HG03159 (cell line): ENCODE data around the gene SPIN2A.
"Not testable (repeated sequence)": the region's sequence is repeated elsewhere in the genome, so short reads cannot be mapped to it uniquely, and the experiment has no call there.

ENCODE experiments used
- ATAC-seq: cut with Tn5 transposase; IDR thresholded peaks from one replicate; pipeline ENCODE4 v1.9.1; 2021; ENCODE audit warnings: mild to moderate bottlenecking, moderate library complexity; ENCODE audit not compliant: unreplicated experiment

Gene SPIN2A

DNA sequence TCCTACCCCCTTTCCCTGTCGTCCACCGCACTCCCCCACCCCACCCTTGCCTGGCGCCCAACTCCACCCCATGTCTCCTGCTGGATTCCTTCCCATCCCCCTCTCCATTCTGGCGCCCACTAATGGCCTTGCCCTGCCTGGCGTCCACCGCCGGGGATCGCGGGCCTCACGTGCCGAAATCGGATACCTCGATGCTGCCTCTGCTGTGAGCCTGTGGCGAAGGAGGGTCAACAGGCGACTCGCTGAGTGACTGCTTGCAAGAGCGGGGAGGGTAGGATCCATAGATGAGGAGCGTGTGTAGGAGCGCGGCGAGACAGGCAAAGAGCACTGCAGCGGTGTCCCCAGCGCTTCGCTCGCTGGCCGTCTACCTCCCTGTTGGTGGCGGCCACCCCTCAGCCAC is at the start of gene SPIN2A:
TSS of gene SPIN2A (minus strand) at position 325 of the 400 bp plus-strand sequence. CDS start 800 bp downstream, outside the sequence.
- not testable (repeated sequence) for ATAC-seq

DNA sequence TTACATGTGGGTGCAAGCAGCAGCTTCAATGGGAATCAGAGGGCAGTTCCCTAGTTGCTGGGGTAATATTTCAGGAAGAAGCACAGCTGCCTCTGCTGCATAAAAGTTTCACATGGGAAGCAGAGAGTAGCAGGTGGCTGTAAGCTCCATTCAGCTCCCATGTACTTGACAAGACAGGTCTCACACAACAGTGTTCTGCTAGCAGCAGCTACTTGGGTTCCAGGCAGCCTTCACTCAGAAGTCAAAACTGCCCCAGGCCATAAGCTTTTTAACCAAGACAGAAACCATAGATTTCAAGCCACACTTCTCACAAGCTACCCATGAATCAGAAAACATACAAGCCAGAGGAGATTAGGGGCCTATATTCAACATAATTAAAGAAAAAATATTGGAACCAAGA is 41.4 kb upstream of the SPIN2A start:
- no peak for ATAC-seq

- no peak for ATAC-seq
Observed at GRCh38 chrX:57177070-57177469, 39.9 kb upstream of the SPIN2A start.

DNA sequence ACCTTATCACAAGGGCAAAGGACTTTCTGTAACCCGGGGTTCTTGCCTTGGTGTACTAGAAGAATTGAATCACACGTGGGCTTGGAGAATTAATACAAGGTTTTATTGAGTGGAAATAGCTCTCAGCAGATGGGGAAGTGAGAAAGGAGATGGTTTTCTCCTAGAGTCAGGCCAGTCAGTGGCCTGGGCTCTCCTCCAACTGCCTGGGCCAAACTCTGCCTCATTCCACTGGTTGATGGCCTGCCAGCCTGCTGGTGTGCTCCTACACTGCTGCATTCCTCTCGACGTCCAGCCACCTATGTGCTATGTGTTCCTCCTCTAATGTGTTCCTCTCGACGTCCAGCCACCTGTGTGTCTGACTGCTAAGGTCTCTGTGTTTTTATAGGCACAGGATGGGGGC is 35.3 kb upstream of the SPIN2A start:
- ATAC-seq, result no peak

DNA sequence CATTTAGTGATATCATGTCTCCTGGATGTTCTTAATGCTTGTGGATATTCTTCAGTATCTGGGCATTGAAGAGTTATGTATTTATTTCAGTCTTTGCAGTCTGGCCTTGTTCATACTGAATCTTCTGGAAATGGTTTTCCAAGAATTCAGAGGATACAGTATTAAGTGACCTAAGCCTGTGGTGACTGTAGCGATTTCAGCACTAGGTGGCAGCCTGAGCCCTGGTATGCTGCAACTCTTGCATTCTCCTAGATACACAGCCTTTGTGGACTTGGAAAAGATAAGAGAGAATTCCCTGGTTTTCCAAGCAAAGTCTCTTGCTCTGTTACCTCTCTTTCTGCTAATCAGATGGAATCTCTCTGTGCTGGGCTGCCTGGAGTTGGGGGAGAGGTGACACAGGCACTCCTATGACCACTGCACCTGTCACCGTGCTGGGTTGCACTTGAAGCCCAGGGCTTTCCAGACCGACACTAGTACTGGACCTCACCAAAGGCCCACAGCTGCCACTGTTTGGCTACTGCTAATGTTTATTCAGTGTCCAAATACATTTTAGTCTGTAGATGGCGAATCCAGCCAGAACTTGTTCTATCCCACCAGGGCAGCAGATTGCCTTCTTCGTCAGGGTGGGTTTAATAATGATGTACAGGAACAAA is 19.3 kb upstream of the SPIN2A start:
- no peak for ATAC-seq

DNA sequence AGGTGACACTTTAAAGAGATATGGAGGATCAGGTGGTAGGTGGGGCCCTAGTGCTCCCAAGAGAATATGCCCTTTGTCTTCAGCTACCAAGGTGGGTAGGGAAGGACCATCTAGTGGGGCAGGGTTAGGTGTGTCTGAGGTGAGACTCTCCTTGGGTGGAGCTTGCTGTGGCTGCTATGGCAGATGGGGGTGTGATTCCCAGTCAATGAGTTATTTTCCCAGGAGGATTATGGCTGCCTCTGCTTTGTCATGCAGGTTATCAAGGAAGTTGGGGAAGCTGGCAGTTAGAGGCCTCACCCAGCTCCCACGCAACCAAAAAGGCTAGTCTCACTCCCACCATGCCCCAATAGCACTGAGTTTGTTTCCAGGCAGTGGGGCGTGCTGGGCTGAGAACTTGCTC is 18.0 kb upstream of the SPIN2A start:
- no peak for ATAC-seq

DNA sequence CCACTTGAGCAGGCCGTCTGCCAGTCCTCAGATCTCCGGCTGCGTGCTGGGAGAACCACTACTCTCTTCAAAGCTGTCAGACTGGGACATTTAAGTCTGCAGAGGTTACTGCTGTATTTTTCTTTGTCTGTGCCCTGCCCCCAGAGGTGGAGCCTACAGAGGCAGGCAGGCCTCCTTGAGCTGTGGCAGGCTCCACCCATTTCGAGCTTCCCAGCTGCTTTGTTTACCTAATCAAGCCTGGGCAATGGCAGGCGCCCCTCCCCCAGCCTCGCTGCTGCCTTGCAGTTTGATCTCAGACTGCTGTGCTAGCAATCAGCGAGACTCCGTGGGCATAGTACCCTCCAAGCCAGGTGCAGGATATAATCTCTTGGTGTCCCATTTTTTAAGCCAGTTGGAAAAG is 15.0 kb upstream of the SPIN2A start:
- ATAC-seq, result not testable (repeated sequence)

- no peak for ATAC-seq
Observed at GRCh38 chrX:57138674-57139073, 1.5 kb upstream of the SPIN2A start.

- no peak for ATAC-seq
Observed at GRCh38 chrX:57137501-57137900, 304 bp upstream of the SPIN2A start.

DNA sequence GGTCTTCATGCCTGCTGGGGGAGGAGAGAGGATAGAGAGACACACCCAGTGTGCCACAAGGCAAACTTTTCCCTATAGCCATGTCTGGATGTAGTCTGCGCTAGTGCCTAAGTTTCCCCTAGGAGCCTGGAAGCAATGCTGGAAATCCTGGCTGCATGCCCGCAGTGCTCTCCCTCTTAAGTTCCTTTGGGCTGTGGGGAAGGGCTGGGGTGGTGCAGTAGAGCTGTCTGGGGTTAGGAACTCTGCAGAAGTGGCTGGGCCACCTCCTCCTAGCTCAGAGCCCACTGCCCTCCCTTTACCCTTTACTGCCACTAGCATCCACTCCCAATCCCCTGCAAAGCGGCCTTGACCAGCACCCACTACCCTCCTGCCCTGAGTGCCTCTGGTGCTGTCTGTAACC is 608 bp downstream of the SPIN2A start:
- ATAC-seq, result not testable (repeated sequence)

GRCh38 chrX:57135287-57135686 is 1.9 kb downstream of the SPIN2A start:
- no peak for ATAC-seq

- no peak for ATAC-seq
Observed at GRCh38 chrX:57134702-57135101, 2.5 kb downstream of the SPIN2A start.

DNA sequence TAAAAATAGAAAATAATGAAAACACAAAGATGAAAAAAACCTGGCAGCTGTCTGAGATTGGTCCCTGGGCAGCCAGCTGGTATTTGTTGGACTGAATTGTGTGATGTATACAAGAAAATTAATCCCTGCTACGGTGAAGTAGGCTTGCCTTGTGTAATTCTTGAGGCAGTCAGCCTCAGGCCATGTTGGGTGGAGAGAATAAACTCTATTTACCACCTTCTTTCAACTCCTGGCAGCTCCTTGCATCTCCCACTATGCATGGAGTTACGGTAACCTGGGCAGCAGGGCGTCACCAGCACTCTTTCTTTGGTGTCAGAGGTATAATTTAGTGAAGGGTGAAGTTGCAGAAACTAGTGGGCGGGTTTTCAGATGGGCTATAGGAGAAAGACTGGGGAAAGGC is 3.5 kb downstream of the SPIN2A start:
- ATAC-seq, result no peak

- not testable (repeated sequence) for ATAC-seq
Observed at GRCh38 chrX:57133284-57133683, 3.9 kb downstream of the SPIN2A start.

DNA sequence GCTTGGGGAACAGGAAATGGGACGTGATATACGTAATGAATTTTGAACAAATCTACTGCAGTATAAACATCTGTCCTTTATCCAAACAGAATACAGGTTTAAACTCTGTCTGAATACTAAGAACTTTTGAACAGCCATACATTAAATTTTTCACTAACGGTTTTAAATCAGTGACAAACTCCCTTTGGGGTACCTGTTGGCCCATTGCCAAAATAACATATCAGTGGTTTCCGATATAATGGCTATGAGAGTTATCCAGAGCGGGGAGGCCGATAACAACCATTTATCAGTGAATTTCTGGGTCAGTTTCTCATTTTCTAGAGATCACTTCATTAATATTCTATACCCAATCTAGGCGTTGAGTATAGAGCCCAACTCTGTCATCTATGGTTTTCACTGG is 5.2 kb downstream of the SPIN2A start:
- no peak for ATAC-seq

GRCh38 chrX:57121816-57122215 is 15.4 kb downstream of the SPIN2A start:
- ATAC-seq, result no peak

GRCh38 chrX:57121162-57121755 is 15.9 kb downstream of the SPIN2A start, which contains the start of gene SPIN2B:
Gene SPIN2B, minus strand, starts transcription at chrX:57121548.
- peak; percentile 100 for ATAC-seq

DNA sequence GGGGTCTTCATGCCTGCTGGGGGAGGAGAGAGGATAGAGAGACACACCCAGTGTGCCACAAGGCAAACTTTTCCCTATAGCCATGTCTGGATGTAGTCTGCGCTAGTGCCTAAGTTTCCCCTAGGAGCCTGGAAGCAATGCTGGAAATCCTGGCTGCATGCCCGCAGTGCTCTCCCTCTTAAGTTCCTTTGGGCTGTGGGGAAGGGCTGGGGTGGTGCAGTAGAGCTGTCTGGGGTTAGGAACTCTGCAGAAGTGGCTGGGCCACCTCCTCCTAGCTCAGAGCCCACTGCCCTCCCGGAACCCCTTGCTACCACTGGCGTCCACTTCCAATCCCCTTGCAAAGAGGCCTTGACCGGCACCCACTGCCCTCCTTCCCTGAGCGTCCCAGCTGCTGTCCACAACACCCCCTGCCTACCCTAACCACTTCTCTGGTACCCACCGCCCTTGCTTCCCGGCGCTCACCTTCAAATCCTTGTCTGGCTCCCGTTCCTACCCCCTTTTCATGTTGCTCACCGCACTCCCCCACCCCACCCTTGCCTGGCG is 16.5 kb downstream of the SPIN2A start:
- not testable (repeated sequence) for ATAC-seq

DNA sequence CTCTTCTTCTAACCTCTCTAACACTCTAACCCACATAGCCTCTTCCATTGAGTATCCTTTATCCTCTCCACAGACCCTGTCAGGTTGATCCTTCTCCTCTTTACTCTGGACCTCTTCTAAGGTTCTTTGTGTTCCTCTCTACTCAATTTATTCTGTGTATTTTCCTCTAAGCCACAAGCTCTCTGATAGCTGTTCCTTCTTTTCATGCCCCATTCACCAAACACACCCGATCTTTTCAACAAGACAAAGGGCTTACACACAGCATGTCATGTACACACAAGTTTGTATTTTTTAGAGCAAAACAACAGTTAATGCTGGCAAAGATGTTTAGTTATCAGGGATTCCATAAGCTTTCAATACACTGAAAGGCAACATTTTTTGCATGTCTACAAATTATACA is 17.8 kb downstream of the SPIN2A start:
- ATAC-seq, result no peak

DNA sequence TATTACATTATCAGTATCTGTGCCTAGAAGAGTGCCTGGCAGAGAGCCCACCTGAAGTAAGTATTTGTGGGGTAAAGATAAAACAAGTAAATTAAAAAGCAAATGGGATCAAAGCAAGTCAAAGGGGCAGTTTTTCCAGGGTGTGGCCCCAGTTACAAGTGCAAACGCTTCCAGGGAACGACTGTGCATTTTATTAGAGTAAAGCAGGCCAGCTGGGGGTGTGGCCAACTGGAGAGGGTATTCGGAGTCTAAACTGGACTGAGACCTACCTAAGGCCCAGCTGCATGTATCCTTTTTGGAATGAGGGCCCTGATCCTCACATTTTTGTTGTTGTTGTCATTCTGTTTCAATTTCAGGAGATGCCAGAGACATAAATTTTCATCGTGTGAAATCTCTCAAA is 19.6 kb downstream of the SPIN2A start:
- not testable (repeated sequence) for ATAC-seq

DNA sequence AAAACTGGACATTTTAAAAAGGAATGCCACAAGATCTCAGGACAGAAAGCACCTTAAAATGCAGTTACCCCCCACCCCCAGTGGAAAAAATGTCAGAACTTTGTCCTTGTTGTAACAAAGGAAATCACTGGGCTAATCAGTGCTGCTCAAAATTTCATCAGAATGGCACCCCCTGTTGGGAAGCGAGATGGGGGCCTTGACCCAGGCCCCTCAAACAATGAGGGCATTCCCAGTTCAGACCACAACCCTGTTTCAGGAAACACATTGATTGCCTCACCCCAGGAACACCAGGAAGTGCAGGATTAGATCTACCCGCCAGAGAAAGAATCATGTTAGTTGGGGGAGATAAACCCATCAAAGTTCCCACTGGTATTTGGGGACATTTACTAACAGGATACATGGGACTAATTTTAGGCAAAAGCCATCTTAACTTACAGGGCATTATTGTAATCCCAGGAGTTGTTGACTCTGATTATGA is 32.2 kb downstream of the SPIN2A start:
- no peak for ATAC-seq

GRCh38 chrX:57104406-57104805 is 32.8 kb downstream of the SPIN2A start:
- ATAC-seq, result no peak
